Measurements from ENCODE around the gene SRPK2. TPM values are rescaled to one million over a fixed set of nuclear protein-coding genes. Genes with fewer than 3 reads are reported as not detected.

The SRPK2 gene
- total and polyA plus RNA-seq, 4 donors = 7.8 to 19.7 (median 16.7) TPM

- 87% methylated on average over 7 of the region's 7 CpGs for WGBS
- Histone ChIP-seq H3K9ac (ENCODE audit: low read depth in 1 of 2, low read length in 2 of 2) (no peak overlapping the region), H3K4me3 (ENCODE audit: low read depth in 1 of 3, low read length in 3 of 3) (no peak overlapping the region), H3K4me1 (ENCODE audit: control insufficient read depth in 4 of 4, insufficient read depth in 4 of 4, low read length in 3 of 4) (peaks cover 0 to 5% (median 3%) of the 10 kb centered on the region in 4 donors), H3K9me3 (ENCODE audit: control insufficient read depth in 4 of 4, low read length in 3 of 4) (no peaks in the 10 kb centered on the region), H3K27me3 (ENCODE audit: control insufficient read depth in 4 of 4, insufficient read depth in 4 of 4, low read length in 3 of 4) (no peaks in the 10 kb centered on the region), H3K36me3 (ENCODE audit: control insufficient read depth in 4 of 4, insufficient read depth in 3 of 4, low read depth in 1 of 4, low read length in 3 of 4) (peaks cover 1 to 15% (median 10%) of the 10 kb centered on the region in 4 donors), H3K27ac (ENCODE audit: low read depth in 1 of 2, low read length in 2 of 2) (no peak overlapping the region)
- TF ChIP-seq YY1 (IDR thresholded peaks at IDR 0.05) = no peak
- no peak for TF ChIP-seq HNF4A (conservative IDR thresholded peaks at IDR 0.05)
- TF ChIP-seq EGR1 (IDR thresholded peaks at IDR 0.05; ENCODE audit: low read depth in 2 of 2) = no peak
- TF ChIP-seq RXRA (IDR thresholded peaks at IDR 0.05) = peak in 1 of 2 donors; percentile 17
- no peak for TF ChIP-seq SP1 (IDR thresholded peaks at IDR 0.05)
- DNase-seq (ENCODE audit: low spot score) = no peak
These were observed 291.1 kb downstream of the SRPK2 start for GRCh38 chr7:105097619-105098018.

GRCh38 chr7:105096306-105096705, 292.4 kb downstream of the SRPK2 start:
- DNase-seq (ENCODE audit: low spot score) = no peak
- Histone ChIP-seq H3K9ac (ENCODE audit: low read depth in 1 of 2, low read length in 2 of 2) (no peak overlapping the region), H3K9me3 (ENCODE audit: control insufficient read depth in 4 of 4, low read length in 3 of 4) (no peaks in the 10 kb centered on the region), H3K27ac (ENCODE audit: low read depth in 1 of 2, low read length in 2 of 2) (no peak overlapping the region), H3K27me3 (ENCODE audit: control insufficient read depth in 4 of 4, insufficient read depth in 4 of 4, low read length in 3 of 4) (no peaks in the 10 kb centered on the region), H3K36me3 (ENCODE audit: control insufficient read depth in 4 of 4, insufficient read depth in 3 of 4, low read depth in 1 of 4, low read length in 3 of 4) (peaks cover 1 to 23% (median 16%) of the 10 kb centered on the region in 4 donors), H3K4me1 (ENCODE audit: control insufficient read depth in 4 of 4, insufficient read depth in 4 of 4, low read length in 3 of 4) (peaks cover 0 to 1% (median 0%) of the 10 kb centered on the region in 4 donors), H3K4me3 (ENCODE audit: low read depth in 1 of 3, low read length in 3 of 3) (no peak overlapping the region)
- 95% methylated on average over 3 of the region's 3 CpGs for WGBS
- peak; percentile 15 for TF ChIP-seq YY1 (IDR thresholded peaks at IDR 0.05)
- TF ChIP-seq EGR1 (IDR thresholded peaks at IDR 0.05; ENCODE audit: low read depth in 2 of 2) = no peak
- no peak for TF ChIP-seq SP1 (IDR thresholded peaks at IDR 0.05)

GRCh38 chr7:105094966-105095365, 293.8 kb downstream of the SRPK2 start:
- Histone ChIP-seq H3K27me3 (ENCODE audit: control insufficient read depth in 4 of 4, insufficient read depth in 4 of 4, low read length in 3 of 4) (no peaks in the 10 kb centered on the region), H3K36me3 (ENCODE audit: control insufficient read depth in 4 of 4, insufficient read depth in 3 of 4, low read depth in 1 of 4, low read length in 3 of 4) (peaks cover 1 to 22% (median 21%) of the 10 kb centered on the region in 4 donors), H3K4me3 (ENCODE audit: low read depth in 1 of 3, low read length in 3 of 3) (no peak overlapping the region), H3K9ac (ENCODE audit: low read depth in 1 of 2, low read length in 2 of 2) (no peak overlapping the region), H3K27ac (ENCODE audit: low read depth in 1 of 2, low read length in 2 of 2) (no peak overlapping the region), H3K4me1 (ENCODE audit: control insufficient read depth in 4 of 4, insufficient read depth in 4 of 4, low read length in 3 of 4) (no peaks in the 10 kb centered on the region), H3K9me3 (ENCODE audit: control insufficient read depth in 4 of 4, low read length in 3 of 4) (no peaks in the 10 kb centered on the region)
- TF ChIP-seq REST (IDR thresholded peaks at IDR 0.05) = no peak
- no peak for TF ChIP-seq ZBTB33 (IDR thresholded peaks at IDR 0.05)
- TF ChIP-seq EGR1 (IDR thresholded peaks at IDR 0.05; ENCODE audit: low read depth in 2 of 2) = no peak
- TF ChIP-seq FOXA2 (IDR thresholded peaks at IDR 0.05) = no peak
- no peak for TF ChIP-seq JUND (IDR thresholded peaks at IDR 0.05)
- no peak for TF ChIP-seq SP1 (IDR thresholded peaks at IDR 0.05)
- no peak for TF ChIP-seq NR2F2 (IDR thresholded peaks at IDR 0.05)
- no peak for TF ChIP-seq HNF4G (IDR thresholded peaks at IDR 0.05)
- no peak for DNase-seq (ENCODE audit: low spot score)
